B cell (primary cell): ENCODE results near the gene LGR5. TPM values are rescaled to one million over a fixed set of nuclear protein-coding genes. Genes with fewer than 3 reads are reported as not detected.

ENCODE experiments used
- ATAC-seq: fragments of 200-7000 bp; cut with Tn5 transposase; one replicate; pipeline ENCODE4 v1.10.0; 2021; ENCODE audit warnings: low read depth, mild to moderate bottlenecking, moderate number of reproducible peaks, moderate library complexity
- CTCF ChIA-PET: fragments of 350-600 bp; sonication (Branson Sonifier 250); formaldehyde crosslinking; loops from one replicate; lab custom pipeline; 2021; ENCODE audit warnings: antibody characterized with exemption, inconsistent platforms; lab: Charles Lee
- POLR2A ChIA-PET: fragments of 350-600 bp; sonication (Branson Sonifier 250); formaldehyde crosslinking; loops from one replicate; lab custom pipeline; 2021; ENCODE audit warnings: antibody characterized with exemption; lab: Charles Lee
- DNase-seq: peaks from one replicate; pipeline ENCODE4 v3.0.0; 2013
- H2AFZ ChIP-seq: 2 replicates; pipeline ENCODE4 v1.6.1; 2012; ENCODE audit warnings: mild to moderate bottlenecking, low read depth, low read length; ENCODE audit not compliant: insufficient read depth, poor library complexity, severe bottlenecking
- H3K27ac ChIP-seq, 2 donors: 1 replicate in 1 of 2; 2 replicates in 1 of 2; pipeline ENCODE4 v1.5.1; 2012 to 2013; ENCODE audit warnings: low read length in 2 of 2, mild to moderate bottlenecking in 2 of 2, moderate library complexity in 1 of 2
- H3K27me3 ChIP-seq, 4 experiments: fragments of 200-600 bp in 1 of 4; sonication (generic) in 1 of 4; replicated peaks in 1 of 4; 1 replicate in 2 of 4; 2 replicates in 2 of 4; pipeline versions ENCODE4 v1.6.1 to v1.7.0; 2013 to 2016; ENCODE audit warnings: low read length in 3 of 4, mild to moderate bottlenecking in 2 of 4, mixed read lengths in 1 of 4, moderate library complexity in 1 of 4; ENCODE audit not compliant: insufficient read depth in 4 of 4, control insufficient read depth in 3 of 4; ENCODE audit errors: control extremely low read depth in 1 of 4
- H3K36me3 ChIP-seq, 2 experiments: replicated peaks in 1 of 2; 1 replicate in 1 of 2; 2 replicates in 1 of 2; pipeline versions ENCODE4 v1.6.1 to v1.7.1; 2013; ENCODE audit warnings: low read length in 1 of 2; ENCODE audit not compliant: insufficient read depth in 2 of 2, control insufficient read depth in 1 of 2; ENCODE audit errors: control extremely low read depth in 1 of 2, extremely low read depth in 1 of 2
- H3K4me1 ChIP-seq, 2 donors: fragments of 200-600 bp in 1 of 2; sonication (generic) in 1 of 2; 1 replicate in 1 of 2; 2 replicates in 1 of 2; pipeline versions ENCODE4 v1.5.1 to v1.6.1; 2013 to 2017; ENCODE audit warnings: low read length in 2 of 2; ENCODE audit not compliant: control insufficient read depth in 2 of 2, insufficient read depth in 2 of 2
- H3K4me2 ChIP-seq: replicated peaks from 2 replicates; pipeline ENCODE3; 2012; ENCODE audit warnings: mild to moderate bottlenecking, low read depth, low read length; ENCODE audit not compliant: poor library complexity, severe bottlenecking
- H3K4me3 ChIP-seq, 5 experiments: fragments of 200-600 bp in 1 of 5; sonication (generic) in 1 of 5; 1 replicate in 3 of 5; 2 replicates in 2 of 5; pipeline versions ENCODE4 v1.5.1 to v1.7.0; 2011 to 2016; ENCODE audit warnings: low read length in 4 of 5, mild to moderate bottlenecking in 4 of 5, low read depth in 2 of 5, control low read depth in 1 of 5, moderate library complexity in 1 of 5; ENCODE audit not compliant: insufficient read depth in 1 of 5; ENCODE audit errors: control extremely low read depth in 1 of 5, extremely low read depth in 1 of 5
- H3K79me2 ChIP-seq: fragments of 200-600 bp; sonication (generic); one replicate; pipeline ENCODE4 v1.6.0; 2016; ENCODE audit warnings: low read length; ENCODE audit not compliant: control insufficient read depth, insufficient read depth
- H3K9ac ChIP-seq: fragments of 200-600 bp; sonication (generic); 2 replicates; pipeline ENCODE4 v1.6.1; 2017; ENCODE audit warnings: mild to moderate bottlenecking, low read length, moderate library complexity
- H3K9me3 ChIP-seq, 3 donors: one replicate each; pipeline versions ENCODE4 v1.6.1 to v1.7.1; 2013; ENCODE audit warnings: low read length in 2 of 3; ENCODE audit not compliant: control insufficient read depth in 2 of 3, insufficient read depth in 1 of 3; ENCODE audit errors: control extremely low read depth in 1 of 3
- H4K20me1 ChIP-seq: 2 replicates; pipeline ENCODE4 v1.6.0; 2012; ENCODE audit warnings: mild to moderate bottlenecking, low read length; ENCODE audit not compliant: insufficient read depth, control insufficient read depth, poor library complexity, severe bottlenecking
- H3K27ac Mint-ChIP-seq: one replicate; pipeline ENCODE4 v1.8.0; 2021; ENCODE audit warnings: mixed read lengths
- H3K27me3 Mint-ChIP-seq: one replicate; pipeline ENCODE4 v1.8.0; 2021; ENCODE audit warnings: mixed read lengths
- H3K4me1 Mint-ChIP-seq: one replicate; pipeline ENCODE4 v1.8.0; 2021; ENCODE audit warnings: mixed read lengths
- H3K4me3 Mint-ChIP-seq: one replicate; pipeline ENCODE4 v1.8.0; 2021; ENCODE audit warnings: mixed read lengths
- H3K9me3 Mint-ChIP-seq: one replicate; pipeline ENCODE4 v1.8.0; 2022; ENCODE audit warnings: mixed read lengths; ENCODE audit not compliant: insufficient read depth
- CTCF ChIP-seq: fragments of 200-600 bp; IDR thresholded peaks from one replicate; pipeline ENCODE4 v1.8.0; 2022; ENCODE audit warnings: antibody characterized with exemption, mild to moderate bottlenecking
- EZH2 ChIP-seq: IDR thresholded peaks from 2 replicates; pipeline ENCODE4 v1.6.1; 2012; ENCODE audit warnings: borderline replicate concordance, low read depth, mild to moderate bottlenecking, moderate library complexity, low read length; ENCODE audit not compliant: insufficient read depth, poor library complexity, severe bottlenecking
- WGBS: methylation state at CpG from one replicate; pipeline ENCODE4 v1.1.5; 2013; ENCODE audit warnings: missing lambda C conversion rate; ENCODE audit not compliant: insufficient coverage; 5-methylcytosine and 5-hydroxymethylcytosine counted together
- intact Hi-C: fragments of 100-400 bp; cut with micrococcal nuclease; formaldehyde crosslinking; loops from one replicate; pipeline ENCODE4 v1.10.0; 2022
- polyA plus RNA-seq: library from polyadenylated mRNA; depleted of rRNA; stranded (reverse); fragments of >200 nt; gene quantifications from 2 replicates; pipeline ENCODE4 v1.2.3, GENCODE V29; 2012
- total RNA-seq, 2 donors: library from RNA; stranded (reverse); fragments of 120-200 nt in 1 of 2; gene quantifications; 1 replicate in 1 of 2; 2 replicates in 1 of 2; pipeline versions ENCODE4 v1.2.3 to v1.2.4, GENCODE V29; 2013 to 2022

LGR5 gene
- total and polyA plus RNA-seq, 2 donors (not counting 1 experiment from before 2014, with no cell fraction given), result 0.06 TPM; not detected in 1

DNA sequence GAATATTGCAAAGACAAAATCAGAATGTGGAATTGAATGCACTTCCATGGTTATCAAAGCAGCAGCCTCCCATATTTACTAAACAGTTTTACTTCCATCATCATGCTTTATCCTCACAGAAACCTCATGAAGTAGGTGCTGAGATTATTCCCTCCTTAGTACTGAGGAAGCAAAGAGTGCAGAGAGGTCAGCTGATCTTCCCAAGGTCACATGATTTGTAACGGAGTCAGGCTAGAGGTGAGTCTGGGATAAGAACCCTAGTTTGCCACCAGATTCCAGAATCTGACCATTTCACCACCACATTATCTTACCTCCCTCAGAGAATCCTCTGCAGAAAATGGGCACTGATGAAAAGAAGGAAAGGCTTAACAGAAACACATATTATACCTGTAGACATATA lies 102.0 kb downstream of the LGR5 start:
- Histone ChIP-seq H3K27ac (no peak overlapping the region), H3K4me2 (no peak overlapping the region), H3K36me3 (no peaks in the 10 kb centered on the region), H3K79me2 (no peaks in the 10 kb centered on the region), H3K27me3 (no peaks in the 10 kb centered on the region), H3K4me1 (no peaks in the 10 kb centered on the region), H4K20me1 (no peaks in the 10 kb centered on the region), H3K4me3 (no peak overlapping the region), H2AFZ (no peak overlapping the region), H3K9me3 (no peaks in the 10 kb centered on the region), H3K9ac (no peak overlapping the region)
- ChIA-PET POLR2A (no interaction called here), CTCF (no interaction called here)
- TF ChIP-seq CTCF, result no peak
- TF ChIP-seq EZH2, result no peak
- Mint-ChIP-seq H3K27me3 (peaks cover 3% of the 10 kb centered on the region), H3K4me3 (no peak overlapping the region), H3K9me3 (no peaks in the 10 kb centered on the region), H3K27ac (no peak overlapping the region), H3K4me1 (no peaks in the 10 kb centered on the region)
- no CpG with 5 or more reads among the region's 1 CpG for WGBS
- intact Hi-C loops, result no loop called here
- DNase-seq (no peak), ATAC-seq (no peak)

DNA sequence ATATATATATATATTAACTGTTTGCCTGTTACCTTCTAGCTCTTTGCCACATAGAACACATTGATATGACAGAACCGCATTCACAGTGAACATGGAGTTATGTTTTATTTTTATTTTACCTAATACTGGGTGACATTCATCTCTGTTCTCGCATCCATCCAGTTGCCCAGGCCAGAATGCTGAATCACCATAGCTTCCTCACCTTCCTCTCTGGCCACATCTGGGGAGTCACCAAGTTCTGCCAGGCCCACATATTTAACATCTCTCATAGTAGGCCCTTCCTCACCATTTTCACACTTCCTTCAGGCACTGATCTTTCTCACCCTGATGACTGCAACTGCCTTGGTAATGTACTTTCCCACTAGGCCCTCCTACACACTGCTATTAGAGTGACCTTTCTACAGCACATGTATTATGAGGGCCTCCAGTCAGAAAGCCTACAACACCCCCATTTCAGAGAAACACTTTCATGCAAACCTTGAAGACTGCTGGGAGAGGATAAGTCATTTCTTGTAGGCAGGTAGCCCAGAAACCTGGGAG lies 106.8 kb downstream of the LGR5 start:
- ChIA-PET CTCF (interaction anchor here (0.7 kb wide), 1 partner anchor 16 kb away, joined by 3 read pairs; no protein-coding TSS in a partner anchor), POLR2A (no interaction called here)
- H3K27me3 Mint-ChIP-seq, result no peaks in the 10 kb centered on the region
- H3K4me3 ChIP-seq, result no peak overlapping the region
- TF ChIP-seq EZH2 (no peak), CTCF (no peak)
- no peaks in the 10 kb centered on the region for H3K9me3 ChIP-seq
- ATAC-seq (no peak), DNase-seq (no peak)
- H3K27me3 ChIP-seq, result no peaks in the 10 kb centered on the region
- H3K9me3 Mint-ChIP-seq, result no peaks in the 10 kb centered on the region
- no peak overlapping the region for H3K9ac ChIP-seq
- intact Hi-C loops, result no loop called here
- no peaks in the 10 kb centered on the region for H4K20me1 ChIP-seq
- H3K4me3 Mint-ChIP-seq, result no peak overlapping the region
- H2AFZ ChIP-seq, result no peak overlapping the region
- no peaks in the 10 kb centered on the region for H3K4me1 ChIP-seq
- no CpG with 5 or more reads among the region's 2 CpGs for WGBS
- no peak overlapping the region for H3K27ac ChIP-seq
- H3K79me2 ChIP-seq, result no peaks in the 10 kb centered on the region
- H3K4me1 Mint-ChIP-seq, result no peaks in the 10 kb centered on the region
- no peak overlapping the region for H3K27ac Mint-ChIP-seq
- no peak overlapping the region for H3K4me2 ChIP-seq
- H3K36me3 ChIP-seq, result no peaks in the 10 kb centered on the region
